GM21360 (cell line): ENCODE data around the gene EVA1A.
"Not testable (repeated sequence)": the region's sequence is repeated elsewhere in the genome, so short reads cannot be mapped to it uniquely, and the experiment has no call there.

Experiments
- ATAC-seq: cut with Tn5 transposase; IDR thresholded peaks from one replicate; pipeline ENCODE4 v1.9.1; 2021; ENCODE audit warnings: mild to moderate bottlenecking, moderate library complexity; ENCODE audit not compliant: unreplicated experiment

EVA1A gene

GRCh38 chr2:75491129-75491753 lies 69.5 kb downstream of the EVA1A start:
- no peak for ATAC-seq

DNA sequence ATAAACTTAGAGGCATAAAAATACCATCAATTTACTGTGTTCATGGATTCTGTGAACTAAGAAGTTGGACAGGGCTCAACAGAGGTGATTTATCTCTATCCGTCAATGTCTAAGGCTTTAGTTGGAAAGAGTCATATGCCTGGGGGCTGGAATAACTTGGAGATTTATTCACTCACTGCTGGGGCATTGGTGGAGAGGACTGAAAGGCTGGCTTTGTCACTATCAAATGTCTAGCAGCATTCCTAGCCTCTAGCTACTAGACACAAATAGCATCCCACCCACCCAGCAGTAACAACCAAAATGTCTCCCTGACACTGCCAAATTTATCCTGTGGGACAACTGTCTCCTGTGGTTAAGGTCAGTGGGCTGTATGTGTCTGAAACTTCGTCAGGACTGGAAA lies 71.0 kb downstream of the EVA1A start:
- no peak for ATAC-seq

GRCh38 chr2:75488157-75488556 lies 72.6 kb downstream of the EVA1A start:
- ATAC-seq: no peak

DNA sequence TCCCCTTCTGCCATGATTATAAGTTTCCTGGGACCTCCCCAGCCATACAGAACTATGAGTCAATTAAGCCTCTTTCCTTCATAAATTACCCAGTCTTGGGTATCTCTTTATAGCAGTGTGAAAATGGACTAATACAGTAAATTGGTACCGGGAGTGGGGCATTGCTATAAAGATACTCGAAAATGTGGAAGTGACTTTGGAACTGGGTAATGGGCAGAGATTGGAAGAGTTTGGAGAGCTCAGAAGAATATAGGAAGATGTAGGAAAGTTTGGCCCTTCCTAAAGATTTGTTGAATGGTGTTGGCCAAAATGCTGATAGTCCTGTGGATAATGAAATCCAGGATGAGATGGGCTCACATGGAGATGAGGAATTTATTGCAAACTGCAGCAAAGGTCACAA lies 74.0 kb downstream of the EVA1A start:
- not testable (repeated sequence) for ATAC-seq

- no peak for ATAC-seq
Measured at GRCh38 chr2:75484840-75485239, 75.9 kb downstream of the EVA1A start.

DNA sequence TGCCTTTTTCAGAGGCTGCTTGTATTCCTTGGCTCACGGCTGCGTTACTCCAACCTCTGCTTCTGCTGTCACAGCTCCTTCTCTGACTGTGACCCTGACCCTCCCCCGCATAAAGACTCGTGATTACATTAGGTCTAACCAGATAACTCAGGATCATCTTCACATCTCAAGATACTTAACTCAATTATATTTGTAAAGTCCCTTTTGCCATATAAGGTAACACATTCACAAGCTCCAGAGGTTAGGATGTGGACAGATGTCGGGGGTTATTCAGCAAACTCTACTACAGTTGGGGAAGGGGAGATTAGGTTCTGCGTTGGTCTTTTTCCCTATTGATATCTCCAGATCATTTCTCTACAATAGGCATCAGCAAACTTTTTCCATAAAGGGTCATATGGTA lies 76.9 kb downstream of the EVA1A start:
- ATAC-seq: no peak

GRCh38 chr2:75482398-75482797 lies 78.3 kb downstream of the EVA1A start:
- ATAC-seq: no peak

GRCh38 chr2:75480971-75481836 lies 79.5 kb downstream of the EVA1A start:
- ATAC-seq: no peak

DNA sequence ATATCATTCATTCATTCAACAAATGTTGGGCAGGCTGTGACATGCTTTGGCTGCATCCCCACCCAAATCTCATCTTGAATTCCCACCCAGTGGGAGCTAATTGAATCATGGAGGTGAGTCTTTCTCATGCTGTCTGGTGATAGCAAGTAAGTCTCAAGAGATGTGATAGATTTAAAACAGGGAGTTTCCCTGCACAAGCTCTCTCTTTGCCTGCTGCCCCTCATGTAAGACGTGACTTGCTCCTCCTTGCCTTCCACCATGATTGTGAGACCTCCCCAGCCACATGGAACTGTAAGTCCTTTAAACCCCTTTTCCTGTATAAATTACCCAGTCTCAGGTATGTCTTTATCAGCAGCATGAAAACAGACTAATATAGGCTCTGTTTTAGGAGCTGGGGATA lies 83.0 kb downstream of the EVA1A start:
- ATAC-seq: not testable (repeated sequence)

DNA sequence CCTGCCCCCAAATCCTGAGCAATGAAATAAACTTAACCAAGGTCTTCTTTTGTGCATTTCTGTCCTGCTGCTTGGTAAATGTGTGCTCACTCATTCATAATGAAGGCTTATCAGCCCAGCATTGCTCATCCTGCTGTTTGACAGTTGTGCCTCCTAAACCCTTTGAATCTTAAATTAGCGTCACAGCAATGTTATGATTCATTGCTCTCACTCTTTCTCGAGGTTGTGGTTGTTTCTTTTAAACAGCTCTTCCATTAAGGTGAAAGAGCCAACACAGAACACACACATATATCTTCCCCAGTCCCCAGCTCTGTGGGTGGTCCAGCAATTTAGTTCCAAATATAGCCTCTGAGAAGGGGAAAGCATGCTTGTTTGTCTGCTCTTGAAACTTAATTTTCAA lies 84.0 kb downstream of the EVA1A start:
- ATAC-seq: no peak

DNA sequence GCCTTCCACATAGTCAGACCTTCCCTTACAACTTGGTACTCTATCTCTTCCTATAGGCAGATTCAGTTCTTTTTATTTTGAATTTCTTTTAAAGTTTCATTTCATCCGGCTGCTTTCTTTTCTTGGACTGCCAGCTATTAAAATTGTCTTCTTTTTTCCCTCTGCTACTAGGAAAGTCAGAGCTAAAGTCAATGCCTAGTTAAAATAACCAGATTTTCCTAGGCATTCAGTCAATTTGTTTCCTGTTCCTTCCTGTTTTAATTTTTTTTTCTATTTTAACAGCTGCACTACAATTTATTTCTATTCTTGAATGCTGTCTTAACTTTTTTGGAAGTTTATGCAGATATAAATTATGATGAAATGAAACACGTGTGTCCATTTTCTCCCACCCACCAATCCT lies 84.8 kb downstream of the EVA1A start:
- ATAC-seq: no peak

DNA sequence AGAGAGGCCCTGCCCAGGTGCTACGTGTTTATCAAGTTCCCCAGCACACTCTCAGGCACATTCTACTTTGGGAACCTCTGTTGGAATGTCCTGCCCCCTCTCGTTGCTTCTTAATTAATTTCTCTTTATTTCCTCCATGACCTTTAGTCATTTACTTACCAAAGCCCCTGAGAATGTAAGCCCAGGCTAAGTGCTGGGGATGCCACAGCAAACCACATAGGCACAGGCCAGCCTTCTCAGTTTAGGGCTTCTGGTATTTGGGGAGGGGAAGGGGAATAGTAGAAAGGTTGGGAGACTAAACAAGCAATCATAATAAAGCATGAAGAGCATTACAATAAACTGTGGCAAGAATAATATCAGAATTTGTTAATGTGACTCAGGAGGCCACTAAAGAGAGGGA lies 85.7 kb downstream of the EVA1A start:
- no peak for ATAC-seq

DNA sequence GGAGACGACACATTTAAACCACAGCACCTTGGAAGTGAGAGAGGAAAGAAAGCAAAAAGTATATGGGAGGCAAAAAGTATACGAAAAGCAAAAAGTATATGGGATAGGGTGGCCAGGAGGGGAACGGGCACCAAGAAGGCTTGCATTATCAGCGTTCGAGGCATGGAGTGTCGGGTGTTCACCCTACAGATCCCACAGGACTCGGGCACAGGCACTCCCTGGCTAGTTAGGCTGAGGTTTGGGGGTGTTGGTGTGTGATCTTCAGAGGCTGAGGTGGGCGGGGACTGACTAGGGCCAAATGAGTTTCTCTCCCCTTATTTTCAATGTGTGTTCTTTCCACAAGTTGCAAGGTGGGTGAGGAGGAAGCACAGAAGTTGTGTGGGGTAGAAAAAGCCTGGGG lies 86.6 kb downstream of the EVA1A start:
- no peak for ATAC-seq

DNA sequence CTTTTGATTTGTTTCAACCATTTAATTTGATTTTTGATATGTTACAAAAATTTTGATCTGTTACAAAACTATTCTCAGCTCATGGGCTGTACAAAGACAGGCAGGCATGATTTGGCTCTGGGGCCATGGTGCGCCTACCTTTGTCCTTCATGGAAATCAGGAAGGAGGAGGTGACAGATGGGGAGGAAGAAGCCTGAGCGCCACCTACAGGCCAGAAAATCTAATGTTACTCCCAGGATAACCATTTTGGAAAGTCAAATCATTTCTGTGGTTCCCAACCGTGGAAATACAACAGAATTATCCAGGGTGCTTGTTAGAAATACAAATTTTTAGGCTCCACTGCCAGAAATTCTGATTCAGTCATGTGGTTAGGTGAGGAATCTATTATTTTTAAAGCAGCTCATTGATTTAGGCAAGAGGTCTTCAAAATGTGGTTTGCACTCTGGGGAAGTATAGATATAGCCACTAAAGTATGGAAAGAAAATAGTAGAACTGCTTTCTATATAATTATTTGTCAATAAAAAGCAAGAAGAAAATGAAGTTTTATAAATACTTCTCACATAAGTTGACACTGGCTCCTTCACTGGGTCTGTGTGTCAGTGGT lies 93.9 kb downstream of the EVA1A start:
- no peak for ATAC-seq

- no peak for ATAC-seq
Measured at GRCh38 chr2:75465317-75465984, 95.3 kb downstream of the EVA1A start.

DNA sequence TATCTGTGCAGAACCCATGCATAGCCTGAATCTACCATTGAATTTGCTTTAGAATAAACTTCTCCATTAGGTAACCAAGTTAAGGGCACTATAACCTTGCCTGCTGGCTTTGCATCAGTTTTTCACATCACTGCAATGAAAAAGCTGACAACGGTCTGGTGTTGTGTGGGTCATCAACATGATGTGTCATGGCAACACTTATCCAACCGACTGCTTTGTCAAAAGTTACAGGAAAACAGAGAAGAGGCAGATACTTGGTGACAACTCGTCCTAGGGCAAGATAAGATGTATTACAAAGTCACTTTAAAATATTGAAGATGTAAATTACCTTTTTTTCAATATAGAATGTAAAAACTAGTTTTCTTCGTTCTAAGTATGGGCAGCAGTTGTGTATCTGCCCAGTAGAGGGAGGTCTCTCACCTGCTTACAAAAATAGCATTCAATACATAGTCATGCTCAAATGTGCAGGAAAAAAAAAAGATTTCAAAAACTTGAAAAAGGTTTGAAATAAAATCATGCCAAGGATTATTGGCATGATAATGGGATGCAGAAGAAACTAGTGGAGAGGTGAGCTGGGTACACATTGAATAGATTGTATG lies 96.3 kb downstream of the EVA1A start:
- no peak for ATAC-seq

GRCh38 chr2:75462721-75463120 lies 98.0 kb downstream of the EVA1A start:
- no peak for ATAC-seq

- no peak for ATAC-seq
Measured at GRCh38 chr2:75462206-75462605, 98.5 kb downstream of the EVA1A start.

- ATAC-seq: no peak
Measured at GRCh38 chr2:75460630-75461029, 100.1 kb downstream of the EVA1A start.

- no peak for ATAC-seq
Measured at GRCh38 chr2:75459565-75460310, 101.0 kb downstream of the EVA1A start.
